ENCODE data around the gene ZNF669. TPM values are rescaled to one million over a fixed set of nuclear protein-coding genes. Genes with fewer than 3 reads are reported as not detected.

The ZNF669 gene
- total and polyA plus RNA-seq, 5 donors, result 3.2 to 6.0 (median 4.4) TPM

DNA sequence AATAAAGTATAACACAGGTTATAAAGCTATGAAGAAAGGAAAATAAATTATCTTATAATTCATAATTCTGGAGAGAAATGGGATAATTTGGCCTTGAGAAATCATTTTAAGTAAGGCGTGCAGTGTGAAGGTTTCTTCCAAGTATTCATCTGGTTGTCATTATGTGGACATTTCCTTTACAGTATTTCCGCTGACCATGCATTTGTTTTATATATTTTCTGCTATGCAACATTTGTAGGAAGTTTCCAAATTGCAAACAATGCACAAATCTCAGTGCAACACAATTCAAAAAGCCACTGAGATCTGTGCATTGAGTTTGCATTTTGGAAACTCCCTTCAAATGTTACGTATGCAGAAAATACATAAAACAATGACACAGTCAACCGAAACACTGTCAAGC, 43.4 kb downstream of the ZNF669 start:
- DNase-seq (no peak), ATAC-seq (no peak)
- Histone ChIP-seq H3K4me3 (ENCODE audit: low read length) (no peak overlapping the region), H3K27ac (ENCODE audit: low read length) (no peak overlapping the region), H3K4me1 (ENCODE audit: control insufficient read depth, insufficient read depth, low read length) (no peaks in the 10 kb centered on the region), H3K9me3 (ENCODE audit: control insufficient read depth, low read length) (no peaks in the 10 kb centered on the region), H3K27me3 (ENCODE audit: control insufficient read depth, insufficient read depth) (no peaks in the 10 kb centered on the region)
- intact Hi-C loops (cut with DNase I), result no loop called here
- WGBS, result 93% methylated on average over 4 of the region's 4 CpGs

DNA sequence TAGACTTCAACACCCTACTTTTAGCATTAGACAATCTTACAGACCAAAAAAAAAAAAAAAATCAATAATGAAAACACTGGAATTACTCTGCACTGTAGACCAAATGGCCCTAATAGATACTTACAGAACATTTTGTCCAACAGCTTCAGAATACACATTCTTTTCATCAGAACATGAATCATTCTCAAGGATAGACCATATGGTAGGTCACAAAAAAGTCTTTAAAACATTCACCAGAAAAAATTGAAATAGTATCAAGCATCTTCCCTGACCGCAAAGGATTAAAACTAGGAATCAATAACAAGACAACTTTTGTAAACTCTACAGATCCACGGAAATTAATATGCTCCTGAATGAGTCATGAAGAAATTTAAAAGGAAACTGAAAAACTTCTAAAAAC, 48.1 kb downstream of the ZNF669 start:
- 98% methylated on average over 2 of the region's 2 CpGs for WGBS
- DNase-seq (no peak), ATAC-seq (no peak)
- Histone ChIP-seq H3K27me3 (ENCODE audit: control insufficient read depth, insufficient read depth) (no peaks in the 10 kb centered on the region), H3K4me1 (ENCODE audit: control insufficient read depth, insufficient read depth, low read length) (no peaks in the 10 kb centered on the region), H3K9me3 (ENCODE audit: control insufficient read depth, low read length) (no peaks in the 10 kb centered on the region), H3K4me3 (ENCODE audit: low read length) (no peak overlapping the region), H3K27ac (ENCODE audit: low read length) (no peak overlapping the region)
- intact Hi-C loops (cut with DNase I), result no loop called here

DNA sequence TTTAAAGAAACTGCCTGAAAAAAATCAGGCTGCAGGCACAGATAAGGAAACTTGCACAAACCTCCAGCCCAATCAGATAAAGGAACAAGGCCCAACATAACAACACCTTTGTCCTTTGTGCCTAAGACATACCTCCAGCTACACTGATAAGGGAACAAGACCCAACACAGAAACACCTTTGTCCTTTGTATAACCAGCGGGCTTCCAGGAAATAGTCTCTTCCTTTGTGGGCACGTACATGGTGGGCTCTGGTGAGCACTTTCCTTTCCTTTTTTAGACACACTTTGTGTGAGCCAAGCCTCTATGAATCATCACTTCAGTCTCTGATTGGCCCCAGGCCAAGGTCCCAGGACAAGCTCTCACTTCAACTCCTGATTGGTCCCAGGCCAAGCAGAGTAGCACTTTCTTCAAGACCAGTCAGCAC, 49.2 kb downstream of the ZNF669 start:
- Histone ChIP-seq H3K27ac (ENCODE audit: low read length) (no peak overlapping the region), H3K4me3 (ENCODE audit: low read length) (no peak overlapping the region), H3K9me3 (ENCODE audit: control insufficient read depth, low read length) (no peaks in the 10 kb centered on the region), H3K4me1 (ENCODE audit: control insufficient read depth, insufficient read depth, low read length) (no peaks in the 10 kb centered on the region), H3K27me3 (ENCODE audit: control insufficient read depth, insufficient read depth) (no peaks in the 10 kb centered on the region)
- WGBS, result 40% methylated on average over 2 of the region's 2 CpGs
- ATAC-seq (no peak), DNase-seq (no peak)
- intact Hi-C loops (cut with DNase I), result no loop called here

Other genes starting within 250 kb of the ZNF669 start
- gene AHCTF1, start 172.4 kb downstream of the ZNF669 start, total RNA-seq, result 10 to 100 TPM; 20.2 to 24.3 (median 20.5) TPM
- 7.8 TPM for gene AHCTF1, start 172.4 kb downstream of the ZNF669 start, polyA plus RNA-seq
- under 1 TPM in 2 of 4 donors, not detected in 2; 0.11 to 0.28 TPM for gene ZNF695, start 96.3 kb downstream of the ZNF669 start, total RNA-seq
- 0.05 TPM for gene ZNF695, start 96.3 kb downstream of the ZNF669 start, polyA plus RNA-seq
- 1 to 10 TPM; 1.6 to 2.1 (median 1.8) TPM for gene ZNF670, start 25.5 kb downstream of the ZNF669 start, total RNA-seq
- 1.3 TPM for gene ZNF670, start 25.5 kb downstream of the ZNF669 start, polyA plus RNA-seq
- 10 to 100 TPM; 13.9 to 27.3 (median 21.9) TPM for gene ZNF124, start 67.7 kb upstream of the ZNF669 start, total RNA-seq
- gene ZNF124, start 67.7 kb upstream of the ZNF669 start, polyA plus RNA-seq, result 1.1 TPM
- not detected for gene VN1R5, start 151.7 kb upstream of the ZNF669 start, total RNA-seq
- not detected for gene VN1R5, start 151.7 kb upstream of the ZNF669 start, polyA plus RNA-seq
- gene ZNF496, start 227.5 kb upstream of the ZNF669 start, total RNA-seq, result 10 to 100 TPM; 16.9 to 19.5 (median 17.4) TPM
- 7.9 TPM for gene ZNF496, start 227.5 kb upstream of the ZNF669 start, polyA plus RNA-seq

Data from right cardiac atrium (tissue), 5 donors.